ENCODE results near the gene CCPG1. TPM values are rescaled to one million over a fixed set of nuclear protein-coding genes. Genes with fewer than 3 reads are reported as not detected.
"Not testable (repeated sequence)": the region's sequence is repeated elsewhere in the genome, so short reads cannot be mapped to it uniquely, and the experiment has no call there.

The CCPG1 gene, protein sequence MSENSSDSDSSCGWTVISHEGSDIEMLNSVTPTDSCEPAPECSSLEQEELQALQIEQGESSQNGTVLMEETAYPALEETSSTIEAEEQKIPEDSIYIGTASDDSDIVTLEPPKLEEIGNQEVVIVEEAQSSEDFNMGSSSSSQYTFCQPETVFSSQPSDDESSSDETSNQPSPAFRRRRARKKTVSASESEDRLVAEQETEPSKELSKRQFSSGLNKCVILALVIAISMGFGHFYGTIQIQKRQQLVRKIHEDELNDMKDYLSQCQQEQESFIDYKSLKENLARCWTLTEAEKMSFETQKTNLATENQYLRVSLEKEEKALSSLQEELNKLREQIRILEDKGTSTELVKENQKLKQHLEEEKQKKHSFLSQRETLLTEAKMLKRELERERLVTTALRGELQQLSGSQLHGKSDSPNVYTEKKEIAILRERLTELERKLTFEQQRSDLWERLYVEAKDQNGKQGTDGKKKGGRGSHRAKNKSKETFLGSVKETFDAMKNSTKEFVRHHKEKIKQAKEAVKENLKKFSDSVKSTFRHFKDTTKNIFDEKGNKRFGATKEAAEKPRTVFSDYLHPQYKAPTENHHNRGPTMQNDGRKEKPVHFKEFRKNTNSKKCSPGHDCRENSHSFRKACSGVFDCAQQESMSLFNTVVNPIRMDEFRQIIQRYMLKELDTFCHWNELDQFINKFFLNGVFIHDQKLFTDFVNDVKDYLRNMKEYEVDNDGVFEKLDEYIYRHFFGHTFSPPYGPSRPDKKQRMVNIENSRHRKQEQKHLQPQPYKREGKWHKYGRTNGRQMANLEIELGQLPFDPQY
- 10 to 100 TPM in 1 of 2 donors, 1 to 10 TPM in 1; 8.7 to 10.9 TPM for total RNA-seq

DNA sequence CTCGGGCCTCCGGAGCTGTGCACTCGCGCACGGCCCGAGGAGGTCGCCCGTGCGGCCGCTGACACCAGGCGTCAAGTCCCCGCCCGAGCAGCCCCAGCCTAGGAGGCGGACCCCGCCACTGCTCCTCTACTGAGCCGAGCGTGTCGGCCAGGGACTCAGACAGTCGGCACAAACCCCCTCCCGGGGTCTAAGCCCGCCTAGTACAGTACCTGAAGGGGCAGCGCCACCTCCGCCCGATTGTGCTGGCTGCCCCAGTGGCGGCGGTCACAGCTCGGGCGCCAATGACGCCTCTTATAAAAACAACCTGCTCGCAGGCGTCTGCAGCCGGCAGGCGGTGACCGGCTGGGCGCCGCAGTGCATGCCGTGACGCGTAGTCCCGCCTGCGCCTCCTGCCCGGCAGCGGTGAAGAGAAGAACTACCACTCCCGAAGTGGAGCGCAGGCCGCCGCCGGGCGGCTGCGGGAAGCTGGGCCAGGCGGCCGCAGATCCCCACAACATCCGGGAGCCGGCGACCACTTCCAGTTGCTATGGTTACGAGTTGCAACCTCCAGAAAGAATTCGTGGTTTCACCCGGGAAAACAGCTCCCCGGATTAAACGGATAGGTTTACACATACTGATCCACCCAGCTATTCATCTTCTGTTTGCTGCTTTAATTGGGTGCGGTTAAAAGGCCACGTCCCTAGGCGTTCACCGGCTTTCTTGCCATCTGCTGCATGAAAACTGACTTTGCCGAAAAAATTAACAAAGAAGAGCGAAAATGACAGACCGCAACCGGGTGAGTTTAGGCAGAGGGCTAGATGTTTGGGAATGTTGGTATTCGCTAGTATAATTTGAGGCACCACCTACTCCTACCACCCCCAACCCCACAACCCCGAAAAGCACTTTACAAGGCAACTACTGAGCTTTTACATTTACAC, at the start of gene CCPG1, which contains the start of gene PIERCE2:
CCPG1 (minus strand) TSS at position 348 of the 917 bp plus-strand sequence. CDS start 18,935 bp downstream, outside the sequence.
PIERCE2 (plus strand) TSS at position 484 of the 917 bp plus-strand sequence; CDS start at position 758, 274 bp downstream.
- no peaks in the 10 kb centered on the region for H3K9me3 Mint-ChIP-seq
- ATAC-seq (replicated peaks) = peak; percentile 94

DNA sequence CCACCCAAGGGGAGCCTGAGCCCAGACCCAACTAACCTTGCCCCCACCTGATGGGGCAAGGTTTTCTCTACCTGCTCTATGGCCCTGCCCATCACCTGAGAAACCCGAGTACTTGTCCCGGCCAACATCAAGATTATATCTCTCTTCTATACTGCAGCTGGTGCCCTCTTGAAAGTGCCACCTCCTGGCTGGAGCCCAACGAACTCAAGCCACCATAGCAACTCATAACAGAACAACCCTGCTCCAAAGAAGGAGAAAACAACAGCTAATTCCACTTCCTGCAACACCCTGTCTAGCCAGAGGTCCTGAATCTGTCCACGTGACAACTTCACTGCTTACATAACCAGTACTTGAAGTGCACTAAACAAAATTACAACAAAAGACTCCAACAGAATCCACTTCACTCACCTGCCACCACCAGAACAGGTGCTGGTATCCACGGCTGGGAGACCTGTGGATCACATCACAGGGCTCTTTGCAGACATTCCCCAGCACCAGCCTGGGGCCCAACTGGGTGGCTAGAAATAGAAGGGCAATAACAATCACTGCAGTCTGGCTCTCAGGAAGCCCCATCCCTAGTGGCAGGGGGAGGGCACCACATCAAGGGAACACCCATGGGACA, 49.4 kb upstream of the CCPG1 start:
- H3K4me3 Mint-ChIP-seq = no peak overlapping the region
- peaks cover 13% of the 10 kb centered on the region for H3K9me3 Mint-ChIP-seq
- peaks cover 8% of the 10 kb centered on the region for H3K27me3 Mint-ChIP-seq
- no peaks in the 10 kb centered on the region for H3K4me1 Mint-ChIP-seq
- ATAC-seq (replicated peaks) = no peak
- no peak overlapping the region for H3K27ac Mint-ChIP-seq
- H3K36me3 Mint-ChIP-seq (ENCODE audit: low read depth) = no peaks in the 10 kb centered on the region

More for the DNA sequence above, at the start of gene CCPG1, which contains the start of gene PIERCE2:
- no peaks in the 10 kb centered on the region for H3K27me3 Mint-ChIP-seq
- H3K4me1 Mint-ChIP-seq = peaks cover 12% of the 10 kb centered on the region
- peak within 1 kb of the TSS; percentile 85 for H3K4me3 Mint-ChIP-seq
- H3K36me3 Mint-ChIP-seq (ENCODE audit: low read depth) = no peaks in the 10 kb centered on the region
- H3K27ac Mint-ChIP-seq = peak within 1 kb of the TSS; percentile 79

- H3K9me3 Mint-ChIP-seq; H3K27ac Mint-ChIP-seq; H3K36me3 Mint-ChIP-seq (ENCODE audit: low read depth); H3K4me3 Mint-ChIP-seq; H3K4me1 Mint-ChIP-seq; ATAC-seq (replicated peaks); H3K27me3 Mint-ChIP-seq: not testable (repeated sequence)
Observed at GRCh38 chr15:55447030-55447394, 38.9 kb upstream of the CCPG1 start.

- H3K27ac Mint-ChIP-seq; H3K9me3 Mint-ChIP-seq; H3K27me3 Mint-ChIP-seq; H3K4me1 Mint-ChIP-seq; ATAC-seq (replicated peaks); H3K36me3 Mint-ChIP-seq (ENCODE audit: low read depth); H3K4me3 Mint-ChIP-seq: not testable (repeated sequence)
Observed at GRCh38 chr15:55446379-55447029, 38.3 kb upstream of the CCPG1 start.

DNA sequence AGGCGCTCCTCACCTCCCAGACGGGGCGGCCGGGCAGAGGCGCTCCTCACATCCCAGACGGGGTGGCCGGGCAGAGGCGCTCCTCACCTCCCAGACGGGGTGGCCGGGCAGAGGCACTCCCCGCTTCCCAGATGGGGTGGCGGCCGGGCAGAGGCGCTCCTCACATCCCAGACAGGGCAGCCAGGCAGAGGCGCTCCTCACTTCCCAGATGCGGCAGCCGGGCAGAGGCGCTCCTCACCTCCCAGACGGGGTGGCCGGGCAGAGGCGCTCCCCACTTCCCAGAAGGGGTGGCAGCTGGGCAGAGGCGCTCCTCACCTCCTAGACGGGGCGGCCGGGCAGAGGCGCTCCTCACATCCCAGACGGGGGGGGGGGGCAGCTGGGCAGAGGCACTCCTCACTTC, 37.8 kb upstream of the CCPG1 start:
- H3K9me3 Mint-ChIP-seq; H3K36me3 Mint-ChIP-seq (ENCODE audit: low read depth); H3K27ac Mint-ChIP-seq; H3K4me1 Mint-ChIP-seq; ATAC-seq (replicated peaks); H3K27me3 Mint-ChIP-seq; H3K4me3 Mint-ChIP-seq: not testable (repeated sequence)

DNA sequence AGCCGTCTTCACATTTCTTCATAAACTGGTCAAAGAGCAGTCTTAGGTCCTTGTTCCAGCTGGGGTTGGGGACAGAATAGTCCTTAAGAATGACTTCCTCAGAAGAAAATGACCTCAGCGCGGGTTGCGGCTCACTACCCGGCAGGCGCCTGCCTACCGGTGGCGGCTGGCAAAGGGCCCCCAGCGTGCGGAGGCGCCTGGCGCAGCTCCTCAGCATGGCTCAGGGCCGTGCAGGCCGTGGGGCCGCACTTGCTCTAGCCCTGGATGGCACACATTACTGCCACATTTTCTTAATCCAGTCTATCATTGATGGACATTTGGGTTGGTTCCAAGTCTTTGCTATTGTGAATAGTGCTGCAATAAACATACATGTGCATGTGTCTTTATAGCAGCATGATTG, 35.0 kb upstream of the CCPG1 start:
- not testable (repeated sequence) for H3K4me1 Mint-ChIP-seq; H3K27me3 Mint-ChIP-seq; H3K36me3 Mint-ChIP-seq (ENCODE audit: low read depth); H3K27ac Mint-ChIP-seq; H3K4me3 Mint-ChIP-seq; H3K9me3 Mint-ChIP-seq; ATAC-seq (replicated peaks)

GRCh38 chr15:55434989-55435825, 27.0 kb upstream of the CCPG1 start:
- no peaks in the 10 kb centered on the region for H3K36me3 Mint-ChIP-seq (ENCODE audit: low read depth)
- H3K4me3 Mint-ChIP-seq = no peak overlapping the region
- ATAC-seq (replicated peaks) = peak; percentile 68
- no peak overlapping the region for H3K27ac Mint-ChIP-seq
- no peaks in the 10 kb centered on the region for H3K9me3 Mint-ChIP-seq
- no peaks in the 10 kb centered on the region for H3K27me3 Mint-ChIP-seq
- no peaks in the 10 kb centered on the region for H3K4me1 Mint-ChIP-seq

GRCh38 chr15:55422089-55422488, 13.9 kb upstream of the CCPG1 start:
- Mint-ChIP-seq H3K36me3 (ENCODE audit: low read depth) (no peaks in the 10 kb centered on the region), H3K27ac (no peak overlapping the region), H3K4me3 (no peak overlapping the region), H3K9me3 (no peaks in the 10 kb centered on the region), H3K27me3 (no peaks in the 10 kb centered on the region), H3K4me1 (no peaks in the 10 kb centered on the region)
- ATAC-seq (replicated peaks) = no peak

DNA sequence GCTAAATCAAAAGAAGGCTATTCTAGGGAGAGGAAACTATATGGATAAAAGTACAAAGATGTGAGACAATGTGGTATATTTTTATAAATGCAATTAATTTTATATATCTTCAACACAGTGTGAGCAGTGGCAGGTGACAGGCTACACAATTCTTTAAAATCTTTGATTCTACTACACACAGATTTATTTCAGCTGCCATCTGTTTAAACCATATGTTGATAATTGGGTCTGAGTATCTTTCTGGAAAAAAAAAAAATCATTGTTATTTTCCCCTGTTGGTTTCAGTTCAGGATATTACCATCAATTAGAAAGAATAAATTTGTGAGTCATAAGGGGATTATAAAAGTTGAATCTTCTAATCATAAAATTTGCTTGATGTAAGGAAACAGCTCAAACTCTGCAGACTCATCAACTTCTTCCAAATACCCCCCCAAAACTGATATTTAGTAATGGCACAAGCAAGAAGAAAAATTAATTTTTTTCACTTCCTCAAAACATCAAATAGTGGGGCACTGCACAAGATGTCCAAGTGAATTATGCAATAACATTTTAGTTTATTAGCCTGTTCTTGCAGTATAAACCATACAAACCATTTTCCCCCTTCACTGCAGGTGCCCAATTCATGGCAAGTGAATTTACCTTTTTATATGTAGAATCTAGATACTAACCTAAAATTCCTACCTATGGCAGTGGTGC, 12.2 kb upstream of the CCPG1 start:
- H3K9me3 Mint-ChIP-seq = no peaks in the 10 kb centered on the region
- H3K4me1 Mint-ChIP-seq = no peaks in the 10 kb centered on the region
- H3K27me3 Mint-ChIP-seq = no peaks in the 10 kb centered on the region
- no peak overlapping the region for H3K4me3 Mint-ChIP-seq
- no peak overlapping the region for H3K27ac Mint-ChIP-seq
- ATAC-seq (replicated peaks) = no peak
- no peaks in the 10 kb centered on the region for H3K36me3 Mint-ChIP-seq (ENCODE audit: low read depth)

DNA sequence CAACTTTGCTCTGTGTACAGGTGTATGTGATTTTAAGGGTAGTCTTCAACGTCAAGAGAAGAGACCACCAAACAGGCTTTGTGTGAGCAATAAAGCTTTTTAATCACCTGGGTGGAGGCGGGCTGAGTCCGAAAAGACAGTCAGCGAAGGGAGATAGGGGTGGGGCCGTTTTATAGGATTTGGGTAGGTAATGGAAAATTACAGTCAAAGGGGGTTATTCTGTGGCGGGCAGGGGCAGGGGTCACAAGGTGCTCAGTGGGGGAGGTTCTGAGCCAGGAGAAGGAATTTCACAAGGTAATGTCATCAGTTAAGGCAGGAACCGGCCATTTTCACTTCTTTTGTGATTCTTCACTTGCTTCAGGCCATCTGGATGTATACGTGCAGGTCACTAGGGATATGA, 9.5 kb upstream of the CCPG1 start:
- not testable (repeated sequence) for H3K4me3 Mint-ChIP-seq; H3K9me3 Mint-ChIP-seq; H3K36me3 Mint-ChIP-seq (ENCODE audit: low read depth); ATAC-seq (replicated peaks); H3K4me1 Mint-ChIP-seq; H3K27ac Mint-ChIP-seq; H3K27me3 Mint-ChIP-seq

- Mint-ChIP-seq H3K27ac (peak overlapping the region; percentile 79), H3K4me3 (peak overlapping the region; percentile 85)
- not testable (repeated sequence) for H3K4me1 Mint-ChIP-seq; ATAC-seq (replicated peaks); H3K27me3 Mint-ChIP-seq; H3K36me3 Mint-ChIP-seq (ENCODE audit: low read depth); H3K9me3 Mint-ChIP-seq
Observed at GRCh38 chr15:55408976-55409375, 817 bp upstream of the CCPG1 start.

DNA sequence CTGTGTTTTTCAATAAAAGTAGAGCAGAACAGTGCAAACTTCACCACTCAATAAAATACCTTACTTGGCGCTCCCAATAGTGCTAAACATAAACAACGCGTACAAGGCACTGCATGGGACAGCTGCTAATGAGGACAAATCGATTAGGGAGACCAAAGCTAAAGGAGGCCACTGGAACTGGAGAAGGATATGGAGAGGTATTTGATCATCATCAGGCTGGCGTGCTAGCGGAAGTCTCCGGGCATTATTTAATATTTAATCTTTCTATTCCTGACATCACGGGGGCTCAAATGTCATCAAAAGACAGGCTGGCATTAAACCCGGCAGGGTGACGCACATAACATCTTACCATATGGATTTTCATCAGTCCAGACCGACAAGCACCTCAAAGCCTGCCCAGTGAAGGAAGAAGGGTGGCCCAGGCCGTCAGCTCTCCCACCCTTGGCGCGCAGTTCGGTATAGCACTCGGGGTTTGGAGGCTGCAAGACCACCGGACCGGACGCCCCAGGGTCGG, 604 bp downstream of the CCPG1 start:
- H3K4me1 Mint-ChIP-seq = peaks cover 18% of the 10 kb centered on the region

More for the DNA sequence above, 604 bp downstream of the CCPG1 start:
- no peaks in the 10 kb centered on the region for H3K27me3 Mint-ChIP-seq
- H3K9me3 Mint-ChIP-seq = no peaks in the 10 kb centered on the region
- ATAC-seq (replicated peaks) = no peak
- H3K4me3 Mint-ChIP-seq = peak overlapping the region; percentile 85
- H3K36me3 Mint-ChIP-seq (ENCODE audit: low read depth) = no peaks in the 10 kb centered on the region
- peak overlapping the region; percentile 79 for H3K27ac Mint-ChIP-seq

All from activated T-helper 17 cell treated with anti-CD3 and anti-CD28 coated beads, Interleukin-2, amount 50 U/mL, for 72 hours (primary cell).